ENCODE measurements around the gene MRPL46. TPM values are rescaled to one million over a fixed set of nuclear protein-coding genes. Genes with fewer than 3 reads are reported as not detected.

Gene MRPL46
- total RNA-seq, 4 donors from 2014 or later, result 17.3 to 30.2 (median 19.3) TPM

DNA sequence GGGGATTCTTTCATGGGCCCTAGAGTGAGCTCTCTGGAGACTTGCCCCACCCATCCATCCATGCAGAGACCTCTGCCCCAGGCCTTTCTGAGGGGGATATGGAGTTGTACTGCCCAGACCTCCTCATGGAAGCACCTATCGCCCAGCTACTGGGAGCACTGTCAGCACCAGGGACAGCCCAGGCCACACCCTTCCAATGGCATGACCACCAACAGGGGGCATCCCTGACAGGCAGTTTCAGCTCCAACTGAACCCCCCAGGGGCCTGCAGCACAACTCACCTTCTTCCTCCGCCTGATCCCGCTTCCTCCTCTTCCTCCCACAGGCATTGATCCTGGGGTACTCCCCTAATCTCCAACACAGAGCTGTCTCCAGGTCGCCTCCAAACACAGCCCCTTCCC lies 22.1 kb upstream of the MRPL46 start:
- WGBS, 2 donors, result 81 to 96% methylated on average over 4 of the region's 4 CpGs
- Histone ChIP-seq H3K36me3 (peaks cover 0 to 7% (median 0%) of the 10 kb centered on the region in 3 donors), H3K27me3 (no peaks in the 10 kb centered on the region), H3K9me3 (no peaks in the 10 kb centered on the region), H3K27ac (no peak overlapping the region), H3K4me1 (no peaks in the 10 kb centered on the region), H3K4me3 (no peak overlapping the region)
- TF ChIP-seq, protein P1, sequence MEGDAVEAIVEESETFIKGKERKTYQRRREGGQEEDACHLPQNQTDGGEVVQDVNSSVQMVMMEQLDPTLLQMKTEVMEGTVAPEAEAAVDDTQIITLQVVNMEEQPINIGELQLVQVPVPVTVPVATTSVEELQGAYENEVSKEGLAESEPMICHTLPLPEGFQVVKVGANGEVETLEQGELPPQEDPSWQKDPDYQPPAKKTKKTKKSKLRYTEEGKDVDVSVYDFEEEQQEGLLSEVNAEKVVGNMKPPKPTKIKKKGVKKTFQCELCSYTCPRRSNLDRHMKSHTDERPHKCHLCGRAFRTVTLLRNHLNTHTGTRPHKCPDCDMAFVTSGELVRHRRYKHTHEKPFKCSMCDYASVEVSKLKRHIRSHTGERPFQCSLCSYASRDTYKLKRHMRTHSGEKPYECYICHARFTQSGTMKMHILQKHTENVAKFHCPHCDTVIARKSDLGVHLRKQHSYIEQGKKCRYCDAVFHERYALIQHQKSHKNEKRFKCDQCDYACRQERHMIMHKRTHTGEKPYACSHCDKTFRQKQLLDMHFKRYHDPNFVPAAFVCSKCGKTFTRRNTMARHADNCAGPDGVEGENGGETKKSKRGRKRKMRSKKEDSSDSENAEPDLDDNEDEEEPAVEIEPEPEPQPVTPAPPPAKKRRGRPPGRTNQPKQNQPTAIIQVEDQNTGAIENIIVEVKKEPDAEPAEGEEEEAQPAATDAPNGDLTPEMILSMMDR (IDR thresholded peaks at IDR 0.05), result no peak
- no peak for TF ChIP-seq POLR2A (IDR thresholded peaks at IDR 0.05)
- TF ChIP-seq EP300 (IDR thresholded peaks at IDR 0.05), result no peak
- DNase-seq (ENCODE audit: low spot score in 2 of 2), result no peak

DNA sequence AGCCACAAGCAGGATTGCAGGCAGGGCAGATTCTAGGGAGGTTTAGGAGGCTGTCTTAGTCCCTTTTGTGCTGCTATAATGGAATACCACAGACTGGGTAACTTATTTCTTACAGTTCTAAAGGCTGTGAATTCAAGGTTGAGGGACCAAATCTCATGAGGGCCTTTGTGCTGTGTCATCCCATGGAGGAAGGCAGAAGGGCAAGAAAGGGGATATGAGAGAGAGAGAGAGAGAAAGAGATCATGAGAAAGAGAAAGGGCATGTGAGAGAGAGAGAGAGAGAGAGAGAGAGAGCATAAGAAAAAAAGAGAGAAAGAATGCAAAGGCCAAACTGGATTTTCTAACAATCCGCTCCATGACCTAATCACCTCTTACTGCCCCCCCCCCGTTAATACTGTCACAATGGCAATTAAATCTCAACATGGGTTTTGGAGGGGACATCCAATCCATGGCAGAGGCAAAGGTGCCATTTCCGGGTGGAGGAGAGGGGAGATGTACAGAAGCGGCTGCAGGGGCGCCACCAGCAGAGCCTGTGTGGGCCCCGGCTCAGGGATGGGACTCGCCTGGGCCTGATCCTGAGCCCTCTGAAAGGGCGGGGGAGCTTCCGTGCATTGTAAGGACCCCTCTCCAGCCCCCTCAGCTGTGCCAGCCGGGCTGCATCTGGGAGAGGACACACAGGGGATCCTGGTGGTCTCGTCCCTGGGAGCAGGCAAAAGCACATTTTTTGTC lies 20.8 kb upstream of the MRPL46 start:
- no peak for DNase-seq (ENCODE audit: low spot score in 2 of 2)
- Histone ChIP-seq H3K4me1 (no peaks in the 10 kb centered on the region), H3K27ac (no peak overlapping the region), H3K9me3 (no peaks in the 10 kb centered on the region), H3K4me3 (no peak overlapping the region), H3K36me3 (no peaks in the 10 kb centered on the region), H3K27me3 (no peaks in the 10 kb centered on the region)
- no peak for TF ChIP-seq EP300 (IDR thresholded peaks at IDR 0.05)
- WGBS, 2 donors, result 47 to 55% methylated on average over 10 to 11 of the region's 11 CpGs

DNA sequence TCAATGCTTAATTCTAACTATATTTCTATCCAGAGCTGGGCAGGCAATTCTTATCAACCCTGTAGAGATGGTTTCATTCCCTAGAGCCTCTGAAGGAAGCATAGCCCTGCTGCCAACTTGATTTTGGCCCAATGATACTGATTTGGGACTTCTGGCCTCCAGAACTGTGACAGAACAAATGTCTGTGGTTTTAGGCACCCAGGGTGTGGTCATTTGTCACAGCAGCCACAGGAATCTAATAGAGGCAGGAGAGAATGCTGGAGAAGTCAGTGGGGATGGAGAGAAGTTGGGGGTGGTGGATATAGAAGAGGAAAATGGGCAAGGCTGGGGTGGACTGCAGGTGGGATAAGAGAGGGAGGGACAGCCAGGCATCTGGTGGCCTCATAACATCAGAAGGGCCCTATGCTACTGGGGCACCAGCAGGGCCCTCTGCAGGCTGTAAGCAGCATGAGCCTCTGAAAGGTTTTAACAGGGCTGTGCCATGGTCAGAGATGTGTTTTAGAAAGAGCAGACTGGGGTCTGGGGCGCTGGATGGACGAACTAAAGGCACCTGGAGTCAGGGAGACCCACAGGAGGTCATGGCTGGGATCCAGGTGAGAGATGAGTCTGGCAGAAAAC lies 20.1 kb upstream of the MRPL46 start:
- H3K4me1 ChIP-seq, result no peaks in the 10 kb centered on the region
- H3K4me3 ChIP-seq, result no peak overlapping the region
- H3K27ac ChIP-seq, result no peak overlapping the region
- H3K9me3 ChIP-seq, result no peaks in the 10 kb centered on the region
- H3K27me3 ChIP-seq, result no peaks in the 10 kb centered on the region
- no peak for DNase-seq (ENCODE audit: low spot score in 2 of 2)
- H3K36me3 ChIP-seq, result no peaks in the 10 kb centered on the region
- WGBS, 2 donors, result 70 to 75% methylated on average over 2 of the region's 2 CpGs
- TF ChIP-seq, protein P1 (IDR thresholded peaks at IDR 0.05), result no peak
- TF ChIP-seq EP300 (IDR thresholded peaks at IDR 0.05) (no peak), POLR2A (IDR thresholded peaks at IDR 0.05) (no peak)

DNA sequence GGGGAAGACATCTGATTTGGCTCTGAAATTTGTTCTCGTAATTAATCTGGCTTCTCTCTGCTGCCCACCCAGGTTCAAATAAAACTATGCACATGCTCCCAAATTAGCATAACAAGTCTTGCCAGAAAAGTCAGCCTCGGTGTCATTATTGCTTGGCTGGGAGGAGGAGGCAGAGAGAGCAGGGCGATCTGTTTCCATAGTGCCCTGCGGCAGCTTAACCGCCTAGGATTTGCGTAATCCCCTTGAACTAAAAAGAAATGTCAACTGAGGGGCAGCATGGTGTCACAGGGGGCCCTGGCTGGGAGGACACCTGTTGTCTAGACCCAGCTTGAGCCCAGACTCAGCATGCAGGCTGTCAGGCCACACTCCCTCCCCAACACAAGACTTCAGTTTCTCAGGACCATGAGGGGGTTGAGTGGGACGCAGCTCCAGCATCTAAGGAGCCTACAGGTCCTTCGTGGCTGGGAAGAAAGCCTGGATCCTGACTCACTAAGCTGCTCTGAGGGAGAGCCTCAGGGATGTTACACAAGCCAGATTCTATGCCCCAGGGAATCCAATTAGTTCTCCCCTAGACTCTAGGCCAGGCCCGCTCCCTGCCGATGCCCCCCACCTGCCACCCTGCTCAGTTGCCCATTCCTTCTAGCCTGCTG lies 17.6 kb upstream of the MRPL46 start:
- Histone ChIP-seq H3K4me1 (no peaks in the 10 kb centered on the region), H3K27ac (no peak overlapping the region), H3K4me3 (no peak overlapping the region), H3K36me3 (peaks cover 0 to 13% (median 0%) of the 10 kb centered on the region in 3 donors), H3K27me3 (no peaks in the 10 kb centered on the region), H3K9me3 (no peaks in the 10 kb centered on the region)
- WGBS, 2 donors, result 40 to 45% methylated on average over 9 to 10 of the region's 10 CpGs
- TF ChIP-seq POLR2A (IDR thresholded peaks at IDR 0.05) (no peak), EP300 (IDR thresholded peaks at IDR 0.05) (no peak)
- TF ChIP-seq, protein P1 (IDR thresholded peaks at IDR 0.05), result no peak
- no peak for DNase-seq (ENCODE audit: low spot score in 2 of 2)

- DNase-seq (ENCODE audit: low spot score in 2 of 2), result no peak
- no peak overlapping the region for H3K27ac ChIP-seq
- WGBS, 2 donors, result 46 to 63% methylated on average over 1 of the region's 1 CpG
- TF ChIP-seq POLR2A (IDR thresholded peaks at IDR 0.05) (no peak), EP300 (IDR thresholded peaks at IDR 0.05) (no peak)
- TF ChIP-seq, protein P1 (IDR thresholded peaks at IDR 0.05), result no peak
- no peaks in the 10 kb centered on the region for H3K9me3 ChIP-seq
- H3K27me3 ChIP-seq, result no peaks in the 10 kb centered on the region
- H3K4me3 ChIP-seq, result no peak overlapping the region
- peaks cover 0 to 2% (median 0%) of the 10 kb centered on the region in 4 donors for H3K4me1 ChIP-seq
- H3K36me3 ChIP-seq, result peaks cover 0 to 37% (median 0%) of the 10 kb centered on the region in 3 donors
Observed at GRCh38 chr15:88482263-88482662, 15.1 kb upstream of the MRPL46 start.

Measured in tibial nerve (tissue), 4 donors.